ENCODE results near the gene SLC25A21. TPM values are rescaled to one million over a fixed set of nuclear protein-coding genes. Genes with fewer than 3 reads are reported as not detected.

SLC25A21 gene
- total RNA-seq, 1 donor from 2014 or later, result not detected

GRCh38 chr14:36661506-36662257, 510.7 kb downstream of the SLC25A21 start, which contains the start of gene PAX9:
TSS of gene PAX9 (plus strand) at chr14:36661860. CDS start at chr14:36662090, 230 bp downstream.
- H3K4me3 Mint-ChIP-seq, result peak within 1 kb of the TSS; percentile 1
- peaks cover 77% of the 10 kb centered on the region for H3K27me3 Mint-ChIP-seq
- POLR2A ChIA-PET, result no interaction called here
- H3K36me3 Mint-ChIP-seq (ENCODE audit: low read depth), result no peaks in the 10 kb centered on the region
- peaks cover 30% of the 10 kb centered on the region for H3K4me1 Mint-ChIP-seq
- H3K27ac Mint-ChIP-seq, result no peak within 1 kb of the TSS
- ATAC-seq (ENCODE audit: low read depth), result peak; percentile 31
- H3K9me3 Mint-ChIP-seq, result no peaks in the 10 kb centered on the region
- DNase-seq, result no peak
- intact Hi-C loops (cut with micrococcal nuclease), result no loop called here
- CTCF ChIA-PET, result no interaction called here
- no peak for TF ChIP-seq CTCF (IDR thresholded peaks at IDR 0.05)

- peaks cover 35% of the 10 kb centered on the region for H3K4me1 Mint-ChIP-seq
- H3K27ac Mint-ChIP-seq, result no peak overlapping the region
- no peaks in the 10 kb centered on the region for H3K9me3 Mint-ChIP-seq
- peak overlapping the region; percentile 1 for H3K4me3 Mint-ChIP-seq
- POLR2A ChIA-PET, result no interaction called here
- intact Hi-C loops (cut with micrococcal nuclease), result no loop called here
- no peaks in the 10 kb centered on the region for H3K36me3 Mint-ChIP-seq (ENCODE audit: low read depth)
- CTCF ChIA-PET, result no interaction called here
- peaks cover 83% of the 10 kb centered on the region for H3K27me3 Mint-ChIP-seq
- no peak for TF ChIP-seq CTCF (IDR thresholded peaks at IDR 0.05)
- DNase-seq, result no peak
- ATAC-seq (ENCODE audit: low read depth), result no peak
These were observed 511.5 kb downstream of the SLC25A21 start for GRCh38 chr14:36660736-36661505.

- Mint-ChIP-seq H3K4me1 (peaks cover 40% of the 10 kb centered on the region), H3K4me3 (no peak overlapping the region), H3K27me3 (peaks cover 83% of the 10 kb centered on the region), H3K27ac (no peak overlapping the region), H3K9me3 (no peaks in the 10 kb centered on the region), H3K36me3 (ENCODE audit: low read depth) (no peaks in the 10 kb centered on the region)
- ChIA-PET POLR2A (no interaction called here), CTCF (no interaction called here)
- ATAC-seq (ENCODE audit: low read depth), result no peak
- no peak for TF ChIP-seq CTCF (IDR thresholded peaks at IDR 0.05)
- intact Hi-C loops (cut with micrococcal nuclease), result loop anchor here (5.0 kb wide), 4 partner anchors 73 to 937 kb away; partner anchors contain the start of genes FOXA1, NKX2-1 and TTC6
- DNase-seq, result no peak
These were observed 512.3 kb downstream of the SLC25A21 start for GRCh38 chr14:36659822-36660735.

- POLR2A ChIA-PET, result no interaction called here
- DNase-seq, result no peak
- H3K27me3 Mint-ChIP-seq, result peaks cover 82% of the 10 kb centered on the region
- H3K4me3 Mint-ChIP-seq, result no peak overlapping the region
- TF ChIP-seq CTCF (IDR thresholded peaks at IDR 0.05), result no peak
- ATAC-seq (ENCODE audit: low read depth), result no peak
- intact Hi-C loops (cut with micrococcal nuclease), result loop anchor here (5.0 kb wide), 4 partner anchors 72 to 938 kb away; partner anchors contain the start of genes FOXA1, NKX2-1 and TTC6
- H3K36me3 Mint-ChIP-seq (ENCODE audit: low read depth), result no peaks in the 10 kb centered on the region
- no peaks in the 10 kb centered on the region for H3K9me3 Mint-ChIP-seq
- no peak overlapping the region for H3K27ac Mint-ChIP-seq
- CTCF ChIA-PET, result no interaction called here
- peaks cover 40% of the 10 kb centered on the region for H3K4me1 Mint-ChIP-seq
These were observed 513.2 kb downstream of the SLC25A21 start for GRCh38 chr14:36659010-36659821.

Data from activated B cell treated with CpG ODN at 0.5 μM for 24 hours (primary cell).